NCI-H1694 (cell line): Measurements from ENCODE around the gene RCBTB2.

Experiments used
- DNase-seq: peaks from one replicate; lab custom pipeline; 2025; lab: John Stamatoyannopoulos, UW

RCBTB2 gene

DNA sequence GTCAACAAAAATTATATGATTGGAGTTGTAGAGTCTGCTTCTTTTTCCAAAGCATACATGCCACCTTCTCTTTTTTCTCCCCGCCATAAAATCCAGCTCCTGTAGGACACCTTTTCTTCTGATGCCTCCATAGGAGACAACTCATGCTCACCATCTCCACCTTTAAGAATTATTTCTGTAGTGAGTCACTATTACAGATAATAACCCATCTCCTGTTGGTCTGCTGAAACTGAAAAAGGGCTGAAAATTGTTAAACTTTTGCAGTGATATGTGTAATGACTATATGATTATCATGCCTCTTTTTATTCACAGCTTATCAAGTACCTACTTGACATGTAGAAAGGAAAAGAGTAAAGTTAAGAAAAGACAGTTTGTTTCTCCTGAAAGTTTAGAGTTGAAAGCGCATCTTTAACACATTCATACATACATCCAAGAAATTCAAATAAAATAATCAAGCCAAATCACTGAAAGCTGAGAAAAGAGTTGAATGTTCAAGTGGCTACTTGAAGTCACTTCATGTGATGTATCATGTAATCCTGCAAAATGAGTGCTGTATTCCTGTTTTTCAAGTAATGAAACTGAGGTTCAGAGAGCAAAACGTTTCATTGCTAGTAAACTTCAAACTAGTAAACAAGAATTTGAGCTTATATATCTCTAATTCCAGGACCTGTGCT is 84.5 kb downstream of the RCBTB2 start:
- no peak for DNase-seq

DNA sequence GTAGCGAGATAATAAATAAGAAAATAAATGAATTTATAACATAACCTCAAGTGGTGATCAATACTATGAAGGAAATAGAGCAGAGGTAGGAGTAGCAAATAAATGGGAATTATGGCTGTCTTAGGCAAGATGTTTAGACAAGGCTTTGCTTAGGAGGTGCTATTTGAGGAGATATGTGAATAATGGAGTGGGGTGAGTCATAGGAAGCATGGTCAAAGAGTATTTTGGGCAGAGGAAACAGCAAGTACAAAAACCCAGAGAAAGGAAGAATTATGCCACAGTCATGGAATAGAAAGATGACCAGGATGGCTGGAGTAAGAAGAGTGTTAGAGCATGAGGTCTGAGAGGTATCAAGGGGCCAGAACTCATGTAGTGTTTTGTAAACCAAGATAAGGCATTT is 86.4 kb downstream of the RCBTB2 start:
- no peak for DNase-seq

- no peak for DNase-seq
Measured at GRCh38 chr13:48443442-48444208, 89.3 kb downstream of the RCBTB2 start.
